Fibroblast of lung (primary cell): ENCODE measurements around the gene USP14. TPM values are rescaled to one million over a fixed set of nuclear protein-coding genes. Genes with fewer than 3 reads are reported as not detected.

ENCODE experiments used
- DNase-seq, 2 donors: peaks; one replicate each; pipeline versions ENCODE4 v3.0.0 to v3.0.0-alpha.2; 2010; ENCODE audit warnings: low read depth in 2 of 2
- H2AFZ ChIP-seq: 2 replicates; pipeline ENCODE4 v1.5.1; 2012; ENCODE audit warnings: low read length, control low read depth, inconsistent platforms
- H3K27ac ChIP-seq: 2 replicates; pipeline ENCODE4 v1.5.1; 2011; ENCODE audit warnings: low read length, control low read depth; ENCODE audit not compliant: insufficient read depth
- H3K27me3 ChIP-seq: 2 replicates; pipeline ENCODE4 v1.5.1; 2011; ENCODE audit warnings: mild to moderate bottlenecking, low read length; ENCODE audit not compliant: control insufficient read depth, insufficient read depth
- H3K36me3 ChIP-seq: 2 replicates; pipeline ENCODE4 v1.5.1; 2011; ENCODE audit warnings: low read length; ENCODE audit not compliant: control insufficient read depth, insufficient read depth
- H3K4me1 ChIP-seq: 2 replicates; pipeline ENCODE4 v1.5.1; 2011; ENCODE audit warnings: low read length; ENCODE audit not compliant: control insufficient read depth, insufficient read depth; ENCODE audit errors: extremely low read depth
- H3K4me2 ChIP-seq: 2 replicates; pipeline ENCODE4 v1.5.1; 2011; ENCODE audit warnings: low read length, control low read depth; ENCODE audit not compliant: insufficient read depth; ENCODE audit errors: extremely low read depth
- H3K4me3 ChIP-seq, 4 experiments: fragments of 200-600 bp in 1 of 4; sonication (generic) in 1 of 4; replicated peaks in 1 of 4; 2 replicates each; pipeline ENCODE4 v1.5.1; 2011 to 2016; ENCODE audit warnings: low read length in 4 of 4, low read depth in 3 of 4, mild to moderate bottlenecking in 3 of 4, control low read depth in 2 of 4, inconsistent platforms in 1 of 4, mixed read lengths in 1 of 4; ENCODE audit not compliant: insufficient read depth in 1 of 4; ENCODE audit errors: control extremely low read depth in 1 of 4
- H3K79me2 ChIP-seq: 2 replicates; pipeline ENCODE4 v1.5.1; 2012; ENCODE audit warnings: mild to moderate bottlenecking, low read length, inconsistent platforms; ENCODE audit not compliant: control insufficient read depth, insufficient read depth
- H3K9ac ChIP-seq: 2 replicates; pipeline ENCODE4 v1.5.1; 2011; ENCODE audit warnings: mild to moderate bottlenecking, low read length, control low read depth; ENCODE audit not compliant: insufficient read depth
- H3K9me3 ChIP-seq: 2 replicates; pipeline ENCODE4 v1.5.1; 2012; ENCODE audit warnings: low read depth, low read length; ENCODE audit not compliant: control insufficient read depth, insufficient read depth
- H4K20me1 ChIP-seq: 2 replicates; pipeline ENCODE4 v1.5.1; 2011; ENCODE audit warnings: low read length; ENCODE audit not compliant: control insufficient read depth, insufficient read depth; ENCODE audit errors: extremely low read depth
- CTCF ChIP-seq, 2 donors: IDR thresholded peaks in 1 of 2; conservative IDR thresholded peaks in 1 of 2; 1 replicate in 1 of 2; 2 replicates in 1 of 2; pipeline ENCODE4 v1.5.1; 2011 to 2012; ENCODE audit warnings: low read length in 2 of 2, control low read depth in 1 of 2, inconsistent platforms in 1 of 2, low read depth in 1 of 2, mild to moderate bottlenecking in 1 of 2
- EZH2 ChIP-seq: IDR thresholded peaks from 2 replicates; pipeline ENCODE4 v1.5.1; 2012; ENCODE audit warnings: low read length, control low read depth, mild to moderate bottlenecking; ENCODE audit errors: missing control alignments
- polyA plus RNA-seq, 2 donors: library from polyadenylated mRNA; depleted of rRNA in 1 of 2; stranded (reverse) in 1 of 2; unstranded in 1 of 2; fragments of >200 nt; gene quantifications; 2 replicates each; pipeline ENCODE4 v1.2.1, GENCODE V29; 2011 to 2012; ENCODE audit warnings: missing spikeins in 1 of 2
- total RNA-seq: library from RNA; depleted of rRNA; stranded (reverse); fragments of >200 nt; gene quantifications from 2 replicates; pipeline ENCODE4 v1.2.1, GENCODE V29; 2014

The USP14 gene
- total and polyA plus RNA-seq, 2 donors (not counting 1 experiment from before 2014, with no cell fraction given) = 21.5 to 39.5 TPM

GRCh38 chr18:192801-193200, 34.4 kb downstream of the USP14 start:
- Histone ChIP-seq H3K4me2 (no peak overlapping the region), H3K9ac (no peak overlapping the region), H3K27me3 (no peaks in the 10 kb centered on the region), H3K79me2 (peaks cover 10% of the 10 kb centered on the region), H3K4me1 (no peaks in the 10 kb centered on the region), H3K4me3 (no peak overlapping the region), H3K36me3 (no peaks in the 10 kb centered on the region), H4K20me1 (no peaks in the 10 kb centered on the region), H2AFZ (no peak overlapping the region), H3K27ac (no peak overlapping the region), H3K9me3 (no peaks in the 10 kb centered on the region)
- no peak for DNase-seq
- TF ChIP-seq CTCF (conservative IDR thresholded peaks at IDR 0.05 in 1 of 2, IDR thresholded peaks at IDR 0.05 in 1 of 2; ENCODE audit: low read depth in 1 of 2, low read length in 2 of 2) (no peak), EZH2 (no peak)

GRCh38 chr18:195651-196050, 37.3 kb downstream of the USP14 start:
- peaks cover 2% of the 10 kb centered on the region for H3K79me2 ChIP-seq
- no peak overlapping the region for H3K4me3 ChIP-seq
- H3K4me1 ChIP-seq = no peaks in the 10 kb centered on the region
- DNase-seq = no peak
- H3K27ac ChIP-seq = no peak overlapping the region
- no peak overlapping the region for H3K4me2 ChIP-seq
- no peak for TF ChIP-seq CTCF (conservative IDR thresholded peaks at IDR 0.05 in 1 of 2, IDR thresholded peaks at IDR 0.05 in 1 of 2; ENCODE audit: low read depth in 1 of 2, low read length in 2 of 2)
- no peak for TF ChIP-seq EZH2
- H3K9ac ChIP-seq = no peak overlapping the region
- H2AFZ ChIP-seq = no peak overlapping the region
- H3K27me3 ChIP-seq = no peaks in the 10 kb centered on the region
- H3K9me3 ChIP-seq = no peaks in the 10 kb centered on the region
- no peaks in the 10 kb centered on the region for H3K36me3 ChIP-seq
- no peaks in the 10 kb centered on the region for H4K20me1 ChIP-seq

GRCh38 chr18:199214-199613, 40.9 kb downstream of the USP14 start:
- Histone ChIP-seq H3K27ac (no peak overlapping the region), H3K36me3 (peaks cover 3% of the 10 kb centered on the region), H3K4me3 (no peak overlapping the region), H4K20me1 (no peaks in the 10 kb centered on the region), H3K27me3 (no peaks in the 10 kb centered on the region), H3K4me2 (no peak overlapping the region), H3K4me1 (no peaks in the 10 kb centered on the region), H2AFZ (no peak overlapping the region), H3K9me3 (no peaks in the 10 kb centered on the region), H3K9ac (no peak overlapping the region), H3K79me2 (no peaks in the 10 kb centered on the region)
- TF ChIP-seq CTCF (conservative IDR thresholded peaks at IDR 0.05 in 1 of 2, IDR thresholded peaks at IDR 0.05 in 1 of 2; ENCODE audit: low read depth in 1 of 2, low read length in 2 of 2) (no peak), EZH2 (no peak)
- DNase-seq = no peak
